DND-41 (cell line): ENCODE results near the gene LRRC3.

Experiments used
- ATAC-seq: fragments of 200-7000 bp; cut with Tn5 transposase; 3 replicates; pipeline ENCODE4 v1.9.1; 2021; ENCODE audit warnings: low read depth; ENCODE audit not compliant: insufficient read depth
- DNase-seq: peaks from one replicate; pipeline ENCODE4 v3.0.0-alpha.2; 2020
- H2AFZ ChIP-seq: 2 replicates; pipeline ENCODE4 v1.6.0; 2012; ENCODE audit warnings: low read depth, low read length
- H3K27ac ChIP-seq: 2 replicates; pipeline ENCODE4 v1.5.1; 2012; ENCODE audit warnings: low read length, inconsistent platforms
- H3K27me3 ChIP-seq: fragments of 200-600 bp; sonication (generic); 2 replicates; pipeline ENCODE4 v1.6.0; 2012; ENCODE audit warnings: low read length, mild to moderate bottlenecking, inconsistent platforms; ENCODE audit not compliant: insufficient read depth, poor library complexity
- H3K36me3 ChIP-seq: 2 replicates; pipeline ENCODE4 v1.5.1; 2012; ENCODE audit warnings: low read length, inconsistent platforms; ENCODE audit not compliant: insufficient read depth
- H3K4me1 ChIP-seq: 2 replicates; pipeline ENCODE4 v1.5.1; 2012; ENCODE audit warnings: mild to moderate bottlenecking, low read length; ENCODE audit not compliant: insufficient read depth
- H3K4me2 ChIP-seq: 2 replicates; pipeline ENCODE4 v1.6.0; 2012; ENCODE audit warnings: mild to moderate bottlenecking, moderate library complexity, low read length, inconsistent platforms; ENCODE audit not compliant: insufficient read depth
- H3K4me3 ChIP-seq, 2 experiments: fragments of 200-600 bp in 1 of 2; shearing (Covaris generic) in 1 of 2; 2 replicates each; pipeline ENCODE4 v1.5.1; 2012 to 2016; ENCODE audit warnings: inconsistent platforms in 2 of 2, low read length in 2 of 2, mild to moderate bottlenecking in 2 of 2, low read depth in 1 of 2, moderate library complexity in 1 of 2
- H3K79me2 ChIP-seq: 2 replicates; pipeline ENCODE4 v1.6.0; 2012; ENCODE audit warnings: low read length, inconsistent platforms; ENCODE audit not compliant: insufficient read depth
- H3K9ac ChIP-seq: 2 replicates; pipeline ENCODE4 v1.6.0; 2012; ENCODE audit warnings: low read depth, mild to moderate bottlenecking, inconsistent platforms, low read length, moderate library complexity
- H3K9me3 ChIP-seq: 2 replicates; pipeline ENCODE4 v1.5.1; 2012; ENCODE audit warnings: low read length, moderate library complexity, mild to moderate bottlenecking, inconsistent platforms; ENCODE audit not compliant: insufficient read depth, severe bottlenecking
- H4K20me1 ChIP-seq: 2 replicates; pipeline ENCODE4 v1.6.0; 2012; ENCODE audit warnings: low read length; ENCODE audit not compliant: insufficient read depth
- EZH2 ChIP-seq: IDR thresholded peaks from 3 replicates; pipeline ENCODE4 v1.6.1; 2012; ENCODE audit warnings: borderline replicate concordance, low read depth, mild to moderate bottlenecking, moderate library complexity, low read length, inconsistent platforms; ENCODE audit not compliant: severe bottlenecking
- TF ChIP-seq, protein P1 (sequence below): IDR thresholded peaks from 2 replicates; pipeline ENCODE4 v1.5.1; 2012; ENCODE audit warnings: borderline replicate concordance, low read length, moderate library complexity, mild to moderate bottlenecking; ENCODE audit not compliant: poor library complexity, severe bottlenecking; ENCODE audit errors: extremely low read depth

The LRRC3 gene

DNA sequence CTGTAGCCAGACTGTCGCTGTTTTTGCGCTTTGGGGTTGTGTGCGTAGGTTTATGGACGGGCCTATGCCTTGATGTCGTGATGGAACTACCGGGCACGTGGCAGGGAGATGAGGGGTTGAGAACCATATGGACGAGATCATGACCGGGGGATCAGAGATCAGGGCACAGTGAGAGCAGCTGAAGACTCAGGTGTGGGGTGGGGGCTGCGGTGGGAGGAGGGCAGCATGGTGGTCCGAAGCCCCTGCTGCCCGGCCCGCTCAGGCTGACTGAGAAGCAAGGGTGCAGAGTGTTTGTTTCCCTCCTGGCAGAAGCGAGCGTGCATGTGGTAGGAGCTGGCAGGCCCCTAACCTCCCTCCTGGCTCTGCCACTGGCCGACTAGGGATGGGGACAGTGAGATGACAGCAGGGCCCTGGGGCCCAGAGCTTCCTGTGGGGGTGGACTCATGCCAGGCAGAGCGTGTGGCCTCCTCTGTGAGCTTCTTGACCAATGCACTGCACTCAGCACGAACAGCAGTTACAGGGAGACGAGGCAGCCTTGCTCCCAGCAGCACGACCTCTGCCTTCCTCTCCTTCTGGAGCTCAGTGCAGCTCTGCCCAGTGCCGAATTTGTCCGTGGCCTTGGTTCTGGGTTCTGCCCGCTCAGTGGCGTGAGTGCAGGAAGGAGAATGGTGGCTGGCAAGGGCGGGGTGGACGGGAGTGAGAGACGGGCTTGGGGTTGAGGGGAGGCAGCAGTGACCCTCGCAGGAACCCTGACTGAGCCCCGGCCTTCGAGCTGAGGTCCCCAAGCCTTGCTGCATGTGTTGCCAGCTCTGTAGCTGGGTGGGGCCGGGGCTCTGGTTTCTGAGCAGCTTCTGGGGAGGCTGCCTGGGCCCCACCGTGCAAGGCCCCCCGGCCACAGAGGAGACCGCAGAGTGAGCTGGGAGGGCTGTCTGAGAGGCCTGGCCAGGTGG lies 22.2 kb upstream of the LRRC3 start:
- Histone ChIP-seq H3K27ac (no peak overlapping the region), H2AFZ (no peak overlapping the region), H3K9ac (no peak overlapping the region), H4K20me1 (no peaks in the 10 kb centered on the region; the same call in 1 of the 2 replicates), H3K36me3 (no peaks in the 10 kb centered on the region), H3K4me2 (no peak overlapping the region), H3K4me1 (no peaks in the 10 kb centered on the region), H3K27me3 (no peaks in the 10 kb centered on the region), H3K79me2 (no peaks in the 10 kb centered on the region), H3K9me3 (no peaks in the 10 kb centered on the region), H3K4me3 (no peak overlapping the region)
- ATAC-seq (no peak; the same call in 2 of the 3 replicates), DNase-seq (no peak)
- no peak for TF ChIP-seq EZH2
- TF ChIP-seq, protein P1, sequence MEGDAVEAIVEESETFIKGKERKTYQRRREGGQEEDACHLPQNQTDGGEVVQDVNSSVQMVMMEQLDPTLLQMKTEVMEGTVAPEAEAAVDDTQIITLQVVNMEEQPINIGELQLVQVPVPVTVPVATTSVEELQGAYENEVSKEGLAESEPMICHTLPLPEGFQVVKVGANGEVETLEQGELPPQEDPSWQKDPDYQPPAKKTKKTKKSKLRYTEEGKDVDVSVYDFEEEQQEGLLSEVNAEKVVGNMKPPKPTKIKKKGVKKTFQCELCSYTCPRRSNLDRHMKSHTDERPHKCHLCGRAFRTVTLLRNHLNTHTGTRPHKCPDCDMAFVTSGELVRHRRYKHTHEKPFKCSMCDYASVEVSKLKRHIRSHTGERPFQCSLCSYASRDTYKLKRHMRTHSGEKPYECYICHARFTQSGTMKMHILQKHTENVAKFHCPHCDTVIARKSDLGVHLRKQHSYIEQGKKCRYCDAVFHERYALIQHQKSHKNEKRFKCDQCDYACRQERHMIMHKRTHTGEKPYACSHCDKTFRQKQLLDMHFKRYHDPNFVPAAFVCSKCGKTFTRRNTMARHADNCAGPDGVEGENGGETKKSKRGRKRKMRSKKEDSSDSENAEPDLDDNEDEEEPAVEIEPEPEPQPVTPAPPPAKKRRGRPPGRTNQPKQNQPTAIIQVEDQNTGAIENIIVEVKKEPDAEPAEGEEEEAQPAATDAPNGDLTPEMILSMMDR, result no peak

DNA sequence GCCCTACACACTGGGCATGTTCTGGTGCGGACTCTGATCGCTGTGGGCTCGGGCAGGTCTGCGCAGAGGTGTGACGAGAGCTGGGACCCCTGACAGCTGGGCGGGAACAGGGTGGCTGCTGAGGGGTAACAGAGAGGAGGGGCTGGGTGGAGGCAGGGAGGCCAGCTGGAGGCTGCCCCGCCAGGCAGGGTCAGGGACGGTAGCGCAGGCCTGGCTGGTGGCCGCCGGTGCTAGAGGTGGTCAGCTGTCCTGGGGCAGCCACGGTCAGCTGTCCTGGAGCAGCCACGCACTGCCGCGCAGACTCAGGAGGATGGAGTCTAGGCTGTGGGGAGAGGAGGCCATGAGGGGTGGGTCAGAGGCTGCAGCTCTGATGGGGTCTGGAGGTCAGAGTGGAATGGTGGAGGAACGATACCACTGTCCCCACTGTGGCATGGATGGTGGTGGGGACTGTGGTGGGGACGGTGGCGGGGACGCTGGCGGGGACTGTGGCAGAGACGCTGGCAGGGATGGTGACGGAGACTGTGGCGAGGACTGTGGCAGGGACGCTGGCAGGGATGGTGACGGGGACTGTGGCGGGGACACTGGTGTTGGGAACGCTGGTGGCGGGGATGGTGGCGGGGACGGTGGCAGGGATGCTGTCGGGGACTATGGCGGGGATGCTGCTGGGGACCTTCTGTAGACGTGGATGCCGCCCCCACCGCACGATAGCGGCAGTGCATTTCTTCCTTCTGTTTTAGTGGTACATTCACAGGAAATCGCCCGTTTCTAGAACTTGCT lies 21.3 kb upstream of the LRRC3 start:
- Histone ChIP-seq H3K4me3 (no peak overlapping the region), H2AFZ (no peak overlapping the region), H3K4me2 (no peak overlapping the region), H3K9ac (no peak overlapping the region), H3K79me2 (no peaks in the 10 kb centered on the region), H3K36me3 (no peaks in the 10 kb centered on the region), H4K20me1 (no peaks in the 10 kb centered on the region; the same call in 1 of the 2 replicates), H3K27me3 (no peaks in the 10 kb centered on the region), H3K4me1 (no peaks in the 10 kb centered on the region), H3K9me3 (no peaks in the 10 kb centered on the region), H3K27ac (no peak overlapping the region)
- TF ChIP-seq EZH2, result no peak
- TF ChIP-seq, protein P1, result no peak
- DNase-seq (no peak), ATAC-seq (no peak)

DNA sequence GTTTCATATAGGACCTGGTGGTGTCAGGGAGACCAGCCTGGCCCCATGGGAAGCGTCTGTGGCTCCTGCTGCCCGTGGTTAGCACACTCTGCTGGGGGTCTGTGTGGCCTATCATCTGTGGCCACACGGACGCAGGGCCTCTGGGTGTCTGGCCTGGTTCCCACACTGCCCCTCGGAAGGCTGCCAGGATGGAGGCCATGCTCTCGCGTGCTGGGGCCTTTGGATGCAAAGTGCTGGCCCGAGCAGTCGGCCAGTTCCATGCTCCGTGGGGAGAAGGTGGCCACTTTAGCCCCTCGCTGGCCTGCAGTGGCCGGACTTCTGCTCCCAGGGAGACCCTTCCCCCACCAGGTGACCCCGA lies 20.8 kb upstream of the LRRC3 start:
- no peak for ATAC-seq
- no peak overlapping the region for H3K27ac ChIP-seq
- H2AFZ ChIP-seq, result no peak overlapping the region
- no peaks in the 10 kb centered on the region for H3K9me3 ChIP-seq
- no peaks in the 10 kb centered on the region for H3K27me3 ChIP-seq
- H3K9ac ChIP-seq, result no peak overlapping the region
- H3K36me3 ChIP-seq, result no peaks in the 10 kb centered on the region
- H3K79me2 ChIP-seq, result no peaks in the 10 kb centered on the region
- no peaks in the 10 kb centered on the region for H3K4me1 ChIP-seq
- H4K20me1 ChIP-seq, result no peaks in the 10 kb centered on the region; the same call in 1 of the 2 replicates
- no peak overlapping the region for H3K4me3 ChIP-seq
- TF ChIP-seq EZH2, result no peak
- no peak overlapping the region for H3K4me2 ChIP-seq
- DNase-seq, result no peak
